ENCODE data around the gene AGBL5. TPM values are rescaled to one million over a fixed set of nuclear protein-coding genes. Genes with fewer than 3 reads are reported as not detected.

Gene AGBL5
- total RNA-seq, 2 donors from 2014 or later = 12.1 to 16.1 TPM

- Mint-ChIP-seq H3K9me3 (no peaks in the 10 kb centered on the region), H3K27me3 (ENCODE audit: low read depth) (no peaks in the 10 kb centered on the region), H3K27ac (no peak overlapping the region), H3K4me3 (peak overlapping the region; percentile 95 to 96), H3K36me3 (ENCODE audit: insufficient read depth in 2 of 2) (no peaks in the 10 kb centered on the region), H3K4me1 (ENCODE audit: low read depth) (peaks cover 41% of the 10 kb centered on the region)
- DNase-seq (no peak), ATAC-seq (replicated peaks in 1 of 2) (no peak)
These were observed 36.4 kb downstream of the AGBL5 start for GRCh38 chr2:27087823-27088410.

GRCh38 chr2:27088634-27089033 lies 37.2 kb downstream of the AGBL5 start:
- no peaks in the 10 kb centered on the region for H3K27me3 Mint-ChIP-seq (ENCODE audit: low read depth)
- H3K9me3 Mint-ChIP-seq = no peaks in the 10 kb centered on the region
- peaks cover 41% of the 10 kb centered on the region for H3K4me1 Mint-ChIP-seq (ENCODE audit: low read depth)
- ATAC-seq (replicated peaks in 1 of 2) = no peak
- H3K4me3 Mint-ChIP-seq = peak overlapping the region; percentile 27
- DNase-seq = no peak
- no peaks in the 10 kb centered on the region for H3K36me3 Mint-ChIP-seq (ENCODE audit: insufficient read depth in 2 of 2)
- H3K27ac Mint-ChIP-seq = no peak overlapping the region

GRCh38 chr2:27089111-27089954 lies 37.9 kb downstream of the AGBL5 start:
- Mint-ChIP-seq H3K9me3 (no peaks in the 10 kb centered on the region), H3K4me3 (no peak overlapping the region)

GRCh38 chr2:27091746-27092695 lies 40.6 kb downstream of the AGBL5 start:
- no peak for DNase-seq
- no peak overlapping the region for H3K27ac Mint-ChIP-seq
- no peak overlapping the region for H3K4me3 Mint-ChIP-seq

More at GRCh38 chr2:27089111-27089954, 37.9 kb downstream of the AGBL5 start:
- ATAC-seq (replicated peaks in 1 of 2) = no peak
- H3K27me3 Mint-ChIP-seq (ENCODE audit: low read depth) = no peaks in the 10 kb centered on the region
- DNase-seq = no peak
- H3K27ac Mint-ChIP-seq = no peak overlapping the region
- no peaks in the 10 kb centered on the region for H3K36me3 Mint-ChIP-seq (ENCODE audit: insufficient read depth in 2 of 2)
- peaks cover 37% of the 10 kb centered on the region for H3K4me1 Mint-ChIP-seq (ENCODE audit: low read depth)

GRCh38 chr2:27092696-27093429 lies 41.4 kb downstream of the AGBL5 start:
- no peaks in the 10 kb centered on the region for H3K36me3 Mint-ChIP-seq (ENCODE audit: insufficient read depth in 2 of 2)
- ATAC-seq (replicated peaks in 1 of 2) (no peak), DNase-seq (no peak)
- H3K27ac Mint-ChIP-seq = no peak overlapping the region
- H3K4me3 Mint-ChIP-seq = no peak overlapping the region
- H3K9me3 Mint-ChIP-seq = no peaks in the 10 kb centered on the region
- no peaks in the 10 kb centered on the region for H3K27me3 Mint-ChIP-seq (ENCODE audit: low read depth)
- H3K4me1 Mint-ChIP-seq (ENCODE audit: low read depth) = peaks cover 28% of the 10 kb centered on the region

More at GRCh38 chr2:27091746-27092695, 40.6 kb downstream of the AGBL5 start:
- no peak for ATAC-seq (replicated peaks in 1 of 2)
- no peaks in the 10 kb centered on the region for H3K9me3 Mint-ChIP-seq
- H3K4me1 Mint-ChIP-seq (ENCODE audit: low read depth) = peaks cover 36% of the 10 kb centered on the region
- no peaks in the 10 kb centered on the region for H3K36me3 Mint-ChIP-seq (ENCODE audit: insufficient read depth in 2 of 2)
- no peaks in the 10 kb centered on the region for H3K27me3 Mint-ChIP-seq (ENCODE audit: low read depth)

GRCh38 chr2:27093430-27094352 lies 42.2 kb downstream of the AGBL5 start:
- Mint-ChIP-seq H3K27me3 (ENCODE audit: low read depth) (no peaks in the 10 kb centered on the region), H3K4me1 (ENCODE audit: low read depth) (peaks cover 22% of the 10 kb centered on the region), H3K27ac (no peak overlapping the region), H3K9me3 (no peaks in the 10 kb centered on the region), H3K36me3 (ENCODE audit: insufficient read depth in 2 of 2) (no peaks in the 10 kb centered on the region), H3K4me3 (no peak overlapping the region)
- DNase-seq = no peak
- ATAC-seq (replicated peaks in 1 of 2) = no peak

- ATAC-seq (replicated peaks in 1 of 2) = no peak
- Mint-ChIP-seq H3K4me3 (no peak overlapping the region), H3K27me3 (ENCODE audit: low read depth) (no peaks in the 10 kb centered on the region), H3K36me3 (ENCODE audit: insufficient read depth in 2 of 2) (no peaks in the 10 kb centered on the region), H3K4me1 (ENCODE audit: low read depth) (peaks cover 16% of the 10 kb centered on the region), H3K27ac (no peak overlapping the region), H3K9me3 (no peaks in the 10 kb centered on the region)
- DNase-seq = no peak
These were observed 43.0 kb downstream of the AGBL5 start for GRCh38 chr2:27094353-27094984.

- H3K27ac Mint-ChIP-seq = no peak overlapping the region
- peaks cover 16% of the 10 kb centered on the region for H3K4me1 Mint-ChIP-seq (ENCODE audit: low read depth)
- H3K4me3 Mint-ChIP-seq = peak overlapping the region; percentile 54 to 56
- no peaks in the 10 kb centered on the region for H3K27me3 Mint-ChIP-seq (ENCODE audit: low read depth)
- H3K9me3 Mint-ChIP-seq = no peaks in the 10 kb centered on the region
- no peaks in the 10 kb centered on the region for H3K36me3 Mint-ChIP-seq (ENCODE audit: insufficient read depth in 2 of 2)
- DNase-seq = no peak
- no peak for ATAC-seq (replicated peaks in 1 of 2)
These were observed 43.9 kb downstream of the AGBL5 start for GRCh38 chr2:27095427-27095744.

GRCh38 chr2:27095745-27096651 lies 44.5 kb downstream of the AGBL5 start:
- no peaks in the 10 kb centered on the region for H3K36me3 Mint-ChIP-seq (ENCODE audit: insufficient read depth in 2 of 2)
- peak overlapping the region; percentile 54 to 56 for H3K4me3 Mint-ChIP-seq
- no peaks in the 10 kb centered on the region for H3K27me3 Mint-ChIP-seq (ENCODE audit: low read depth)
- no peaks in the 10 kb centered on the region for H3K9me3 Mint-ChIP-seq
- H3K27ac Mint-ChIP-seq = no peak overlapping the region
- peak; percentile 39 to 45 for DNase-seq
- peak; percentile 76 to 83 for ATAC-seq (replicated peaks in 1 of 2)
- peaks cover 16% of the 10 kb centered on the region for H3K4me1 Mint-ChIP-seq (ENCODE audit: low read depth)

GRCh38 chr2:27096748-27097297 lies 45.4 kb downstream of the AGBL5 start:
- H3K27ac Mint-ChIP-seq = no peak overlapping the region
- no peak overlapping the region for H3K4me3 Mint-ChIP-seq
- H3K27me3 Mint-ChIP-seq (ENCODE audit: low read depth) = no peaks in the 10 kb centered on the region
- peaks cover 16% of the 10 kb centered on the region for H3K4me1 Mint-ChIP-seq (ENCODE audit: low read depth)
- H3K36me3 Mint-ChIP-seq (ENCODE audit: insufficient read depth in 2 of 2) = no peaks in the 10 kb centered on the region
- no peaks in the 10 kb centered on the region for H3K9me3 Mint-ChIP-seq
- DNase-seq (no peak), ATAC-seq (replicated peaks in 1 of 2) (no peak)
